SK-N-SH treated with all-trans-retinoic acid at 6 μM for 48 hours (cell line): ENCODE measurements around the gene PRR30.

Experiments
- ARNTL ChIP-seq: fragments of 450-650 bp; formaldehyde crosslinking; IDR thresholded peaks from 2 replicates; pipeline ENCODE4 v1.5.0; 2020; ENCODE audit warnings: low read depth, mild to moderate bottlenecking, moderate library complexity, borderline replicate concordance
- BACH2 ChIP-seq: fragments of 250-450 bp; sonication (Bioruptor Pico); IDR thresholded peaks from 2 replicates; pipeline ENCODE4 v1.9.0; 2021; ENCODE audit warnings: mild to moderate bottlenecking, borderline replicate concordance
- CREB5 ChIP-seq: fragments of 250-450 bp; sonication (Bioruptor Pico); IDR thresholded peaks from 2 replicates; pipeline ENCODE4 v1.5.1; 2020; ENCODE audit warnings: low read depth, mild to moderate bottlenecking, moderate library complexity
- CSRNP3 ChIP-seq: fragments of 250-450 bp; sonication (Bioruptor Pico); IDR thresholded peaks from 2 replicates; pipeline ENCODE4 v1.5.1; 2021; ENCODE audit warnings: mild to moderate bottlenecking, moderate library complexity
- ISL1 ChIP-seq: fragments of 250-450 bp; sonication (Bioruptor Pico); IDR thresholded peaks from 2 replicates; pipeline ENCODE4 v2.1.2; 2022; ENCODE audit warnings: mild to moderate bottlenecking, moderate library complexity
- OSR1 ChIP-seq: fragments of 250-450 bp; sonication (Bioruptor Pico); IDR thresholded peaks from 2 replicates; pipeline ENCODE4 v1.8.0; 2022; ENCODE audit warnings: moderate library complexity, mild to moderate bottlenecking, inconsistent platforms
- PATZ1 ChIP-seq: fragments of 250-450 bp; sonication (Bioruptor Pico); IDR thresholded peaks from 2 replicates; pipeline ENCODE4 v1.8.0; 2020; ENCODE audit warnings: mild to moderate bottlenecking, moderate library complexity, borderline replicate concordance
- TOX ChIP-seq: fragments of 250-450 bp; sonication (Bioruptor Pico); IDR thresholded peaks from 2 replicates; pipeline ENCODE4 v1.8.0; 2021; ENCODE audit warnings: mild to moderate bottlenecking, moderate library complexity, borderline replicate concordance
- ZFP3 ChIP-seq: fragments of 250-450 bp; sonication (Bioruptor Pico); IDR thresholded peaks from 2 replicates; pipeline ENCODE4 v1.5.0; 2020; ENCODE audit warnings: mild to moderate bottlenecking, moderate library complexity
- ZFP30 ChIP-seq: fragments of 450-650 bp; formaldehyde crosslinking; IDR thresholded peaks from 2 replicates; pipeline ENCODE4 v1.5.0; 2022; ENCODE audit warnings: mild to moderate bottlenecking, moderate library complexity
- TF ChIP-seq, protein P1 (sequence below): fragments of 250-450 bp; sonication (Bioruptor Pico); IDR thresholded peaks from 2 replicates; pipeline ENCODE4 v1.5.0; 2020; ENCODE audit warnings: mild to moderate bottlenecking, moderate library complexity

- TF ChIP-seq CSRNP3 (CRISPR knock-in tag) (no peak), ZFP3 (CRISPR knock-in tag) (no peak), BACH2 (CRISPR knock-in tag) (no peak), ISL1 (CRISPR knock-in tag) (no peak), CREB5 (CRISPR knock-in tag) (no peak), PATZ1 (CRISPR knock-in tag) (no peak), OSR1 (CRISPR knock-in tag) (no peak), ARNTL (CRISPR knock-in tag) (no peak), ZFP30 (CRISPR knock-in tag) (no peak), TOX (CRISPR knock-in tag) (no peak)
- TF ChIP-seq, protein P1, sequence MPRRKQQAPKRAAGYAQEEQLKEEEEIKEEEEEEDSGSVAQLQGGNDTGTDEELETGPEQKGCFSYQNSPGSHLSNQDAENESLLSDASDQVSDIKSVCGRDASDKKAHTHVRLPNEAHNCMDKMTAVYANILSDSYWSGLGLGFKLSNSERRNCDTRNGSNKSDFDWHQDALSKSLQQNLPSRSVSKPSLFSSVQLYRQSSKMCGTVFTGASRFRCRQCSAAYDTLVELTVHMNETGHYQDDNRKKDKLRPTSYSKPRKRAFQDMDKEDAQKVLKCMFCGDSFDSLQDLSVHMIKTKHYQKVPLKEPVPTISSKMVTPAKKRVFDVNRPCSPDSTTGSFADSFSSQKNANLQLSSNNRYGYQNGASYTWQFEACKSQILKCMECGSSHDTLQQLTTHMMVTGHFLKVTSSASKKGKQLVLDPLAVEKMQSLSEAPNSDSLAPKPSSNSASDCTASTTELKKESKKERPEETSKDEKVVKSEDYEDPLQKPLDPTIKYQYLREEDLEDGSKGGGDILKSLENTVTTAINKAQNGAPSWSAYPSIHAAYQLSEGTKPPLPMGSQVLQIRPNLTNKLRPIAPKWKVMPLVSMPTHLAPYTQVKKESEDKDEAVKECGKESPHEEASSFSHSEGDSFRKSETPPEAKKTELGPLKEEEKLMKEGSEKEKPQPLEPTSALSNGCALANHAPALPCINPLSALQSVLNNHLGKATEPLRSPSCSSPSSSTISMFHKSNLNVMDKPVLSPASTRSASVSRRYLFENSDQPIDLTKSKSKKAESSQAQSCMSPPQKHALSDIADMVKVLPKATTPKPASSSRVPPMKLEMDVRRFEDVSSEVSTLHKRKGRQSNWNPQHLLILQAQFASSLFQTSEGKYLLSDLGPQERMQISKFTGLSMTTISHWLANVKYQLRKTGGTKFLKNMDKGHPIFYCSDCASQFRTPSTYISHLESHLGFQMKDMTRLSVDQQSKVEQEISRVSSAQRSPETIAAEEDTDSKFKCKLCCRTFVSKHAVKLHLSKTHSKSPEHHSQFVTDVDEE (CRISPR knock-in tag) = no peak
These were observed 4.1 kb upstream of the PRR30 start for GRCh38 chr2:27143285-27143684.
